Hepatocyte (in vitro differentiated cells): ENCODE data around the gene MYL2.

Experiments
- EZH2phosphoT487 ChIP-seq: fragments of 200-600 bp; sonication (generic); IDR thresholded peaks from one replicate; pipeline ENCODE4 v1.6.1; 2018; ENCODE audit warnings: antibody characterized with exemption, mild to moderate bottlenecking, low read depth, moderate library complexity; ENCODE audit not compliant: unreplicated experiment, severe bottlenecking
- TF ChIP-seq, protein P1 (sequence below): fragments of 200-600 bp; sonication (generic); IDR thresholded peaks from 2 replicates; pipeline ENCODE4 v1.5.1; 2016; ENCODE audit warnings: antibody characterized with exemption, mild to moderate bottlenecking; ENCODE audit not compliant: poor library complexity

DNA sequence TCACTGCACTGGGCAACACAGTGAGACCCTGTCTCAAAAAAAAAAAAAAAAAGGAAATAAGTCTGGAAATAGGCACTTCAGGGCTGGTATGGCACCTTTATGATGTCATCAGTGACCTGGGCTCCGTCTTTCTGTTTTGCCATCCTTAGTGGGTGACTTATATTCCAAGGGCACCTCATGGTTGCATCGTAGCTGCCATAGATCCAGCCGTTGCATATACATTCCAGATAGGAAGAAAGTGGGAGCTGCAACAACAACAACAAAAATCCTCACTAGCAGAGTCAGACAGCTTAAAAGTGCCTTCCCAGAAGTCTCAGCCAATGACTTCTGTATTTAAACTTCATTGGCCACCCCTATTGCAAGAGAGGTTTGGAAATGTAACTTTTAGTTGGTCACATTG, 26.4 kb downstream of the MYL2 start:
- TF ChIP-seq, protein P1, sequence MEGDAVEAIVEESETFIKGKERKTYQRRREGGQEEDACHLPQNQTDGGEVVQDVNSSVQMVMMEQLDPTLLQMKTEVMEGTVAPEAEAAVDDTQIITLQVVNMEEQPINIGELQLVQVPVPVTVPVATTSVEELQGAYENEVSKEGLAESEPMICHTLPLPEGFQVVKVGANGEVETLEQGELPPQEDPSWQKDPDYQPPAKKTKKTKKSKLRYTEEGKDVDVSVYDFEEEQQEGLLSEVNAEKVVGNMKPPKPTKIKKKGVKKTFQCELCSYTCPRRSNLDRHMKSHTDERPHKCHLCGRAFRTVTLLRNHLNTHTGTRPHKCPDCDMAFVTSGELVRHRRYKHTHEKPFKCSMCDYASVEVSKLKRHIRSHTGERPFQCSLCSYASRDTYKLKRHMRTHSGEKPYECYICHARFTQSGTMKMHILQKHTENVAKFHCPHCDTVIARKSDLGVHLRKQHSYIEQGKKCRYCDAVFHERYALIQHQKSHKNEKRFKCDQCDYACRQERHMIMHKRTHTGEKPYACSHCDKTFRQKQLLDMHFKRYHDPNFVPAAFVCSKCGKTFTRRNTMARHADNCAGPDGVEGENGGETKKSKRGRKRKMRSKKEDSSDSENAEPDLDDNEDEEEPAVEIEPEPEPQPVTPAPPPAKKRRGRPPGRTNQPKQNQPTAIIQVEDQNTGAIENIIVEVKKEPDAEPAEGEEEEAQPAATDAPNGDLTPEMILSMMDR = no peak
- TF ChIP-seq EZH2phosphoT487 = no peak
